ENCODE measurements around the gene RNF141.

DNA sequence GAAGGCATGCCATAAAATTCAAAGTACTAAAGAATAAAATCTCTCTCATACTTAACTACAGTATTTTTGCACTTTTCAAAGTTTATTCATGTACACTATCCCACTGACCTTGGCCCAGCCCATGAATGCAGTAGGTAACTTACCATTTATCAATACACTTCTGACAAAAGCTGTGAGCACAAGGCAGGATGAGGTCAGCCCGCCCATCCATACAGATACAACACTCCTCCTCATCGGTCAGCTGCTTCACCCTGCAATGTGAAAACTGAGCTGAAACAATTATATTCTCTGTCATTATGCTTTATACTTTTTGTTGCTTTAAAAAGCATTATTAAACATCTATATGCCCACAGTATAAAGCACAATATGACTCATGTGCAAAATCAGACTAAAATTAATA lies 22.1 kb downstream of the RNF141 start:
- TF ChIP-seq, protein P1, sequence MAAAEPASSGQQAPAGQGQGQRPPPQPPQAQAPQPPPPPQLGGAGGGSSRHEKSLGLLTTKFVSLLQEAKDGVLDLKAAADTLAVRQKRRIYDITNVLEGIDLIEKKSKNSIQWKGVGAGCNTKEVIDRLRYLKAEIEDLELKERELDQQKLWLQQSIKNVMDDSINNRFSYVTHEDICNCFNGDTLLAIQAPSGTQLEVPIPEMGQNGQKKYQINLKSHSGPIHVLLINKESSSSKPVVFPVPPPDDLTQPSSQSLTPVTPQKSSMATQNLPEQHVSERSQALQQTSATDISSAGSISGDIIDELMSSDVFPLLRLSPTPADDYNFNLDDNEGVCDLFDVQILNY (CRISPR knock-in tag; IDR thresholded peaks at IDR 0.05) = no peak
- TF ChIP-seq, protein P2, sequence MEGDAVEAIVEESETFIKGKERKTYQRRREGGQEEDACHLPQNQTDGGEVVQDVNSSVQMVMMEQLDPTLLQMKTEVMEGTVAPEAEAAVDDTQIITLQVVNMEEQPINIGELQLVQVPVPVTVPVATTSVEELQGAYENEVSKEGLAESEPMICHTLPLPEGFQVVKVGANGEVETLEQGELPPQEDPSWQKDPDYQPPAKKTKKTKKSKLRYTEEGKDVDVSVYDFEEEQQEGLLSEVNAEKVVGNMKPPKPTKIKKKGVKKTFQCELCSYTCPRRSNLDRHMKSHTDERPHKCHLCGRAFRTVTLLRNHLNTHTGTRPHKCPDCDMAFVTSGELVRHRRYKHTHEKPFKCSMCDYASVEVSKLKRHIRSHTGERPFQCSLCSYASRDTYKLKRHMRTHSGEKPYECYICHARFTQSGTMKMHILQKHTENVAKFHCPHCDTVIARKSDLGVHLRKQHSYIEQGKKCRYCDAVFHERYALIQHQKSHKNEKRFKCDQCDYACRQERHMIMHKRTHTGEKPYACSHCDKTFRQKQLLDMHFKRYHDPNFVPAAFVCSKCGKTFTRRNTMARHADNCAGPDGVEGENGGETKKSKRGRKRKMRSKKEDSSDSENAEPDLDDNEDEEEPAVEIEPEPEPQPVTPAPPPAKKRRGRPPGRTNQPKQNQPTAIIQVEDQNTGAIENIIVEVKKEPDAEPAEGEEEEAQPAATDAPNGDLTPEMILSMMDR (IDR thresholded peaks at IDR 0.05) = no peak
- TF ChIP-seq, protein P3, sequence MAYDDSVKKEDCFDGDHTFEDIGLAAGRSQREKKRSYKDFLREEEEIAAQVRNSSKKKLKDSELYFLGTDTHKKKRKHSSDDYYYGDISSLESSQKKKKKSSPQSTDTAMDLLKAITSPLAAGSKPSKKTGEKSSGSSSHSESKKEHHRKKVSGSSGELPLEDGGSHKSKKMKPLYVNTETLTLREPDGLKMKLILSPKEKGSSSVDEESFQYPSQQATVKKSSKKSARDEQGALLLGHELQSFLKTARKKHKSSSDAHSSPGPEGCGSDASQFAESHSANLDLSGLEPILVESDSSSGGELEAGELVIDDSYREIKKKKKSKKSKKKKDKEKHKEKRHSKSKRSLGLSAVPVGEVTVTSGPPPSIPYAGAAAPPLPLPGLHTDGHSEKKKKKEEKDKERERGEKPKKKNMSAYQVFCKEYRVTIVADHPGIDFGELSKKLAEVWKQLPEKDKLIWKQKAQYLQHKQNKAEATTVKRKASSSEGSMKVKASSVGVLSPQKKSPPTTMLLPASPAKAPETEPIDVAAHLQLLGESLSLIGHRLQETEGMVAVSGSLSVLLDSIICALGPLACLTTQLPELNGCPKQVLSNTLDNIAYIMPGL (CRISPR knock-in tag; IDR thresholded peaks at IDR 0.05) = no peak
- TF ChIP-seq CREM (CRISPR knock-in tag; IDR thresholded peaks at IDR 0.05) = no peak
- TF ChIP-seq, protein P4, sequence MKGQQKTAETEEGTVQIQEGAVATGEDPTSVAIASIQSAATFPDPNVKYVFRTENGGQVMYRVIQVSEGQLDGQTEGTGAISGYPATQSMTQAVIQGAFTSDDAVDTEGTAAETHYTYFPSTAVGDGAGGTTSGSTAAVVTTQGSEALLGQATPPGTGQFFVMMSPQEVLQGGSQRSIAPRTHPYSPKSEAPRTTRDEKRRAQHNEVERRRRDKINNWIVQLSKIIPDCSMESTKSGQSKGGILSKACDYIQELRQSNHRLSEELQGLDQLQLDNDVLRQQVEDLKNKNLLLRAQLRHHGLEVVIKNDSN (CRISPR knock-in tag; IDR thresholded peaks at IDR 0.05) = no peak
- TF ChIP-seq, protein P5, sequence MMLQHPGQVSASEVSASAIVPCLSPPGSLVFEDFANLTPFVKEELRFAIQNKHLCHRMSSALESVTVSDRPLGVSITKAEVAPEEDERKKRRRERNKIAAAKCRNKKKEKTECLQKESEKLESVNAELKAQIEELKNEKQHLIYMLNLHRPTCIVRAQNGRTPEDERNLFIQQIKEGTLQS (CRISPR knock-in tag; conservative IDR thresholded peaks at IDR 0.05) = no peak
- no peak for TF ChIP-seq NFE2L1 (CRISPR knock-in tag; IDR thresholded peaks at IDR 0.05)

Measured in WTC11 (cell line).